Tongue (tissue), 2 donors: ENCODE results near the gene UCN3. TPM values are rescaled to one million over a fixed set of nuclear protein-coding genes. Genes with fewer than 3 reads are reported as not detected.

Experiments used
- DNase-seq: peaks from one replicate; pipeline ENCODE4 v3.0.0-alpha.2; 2015
- total RNA-seq: library from RNA; depleted of rRNA; stranded (reverse); fragments of >200 nt; gene quantifications from one replicate; pipeline ENCODE4 v1.2.3, GENCODE V29; 2014

The UCN3 gene
- total RNA-seq: not detected

GRCh38 chr10:5364890-5365338 is at the start of gene UCN3:
TSS of gene UCN3 (plus strand) at chr10:5364966. CDS start at chr10:5373721, 8,755 bp downstream.
- no peak for DNase-seq

DNA sequence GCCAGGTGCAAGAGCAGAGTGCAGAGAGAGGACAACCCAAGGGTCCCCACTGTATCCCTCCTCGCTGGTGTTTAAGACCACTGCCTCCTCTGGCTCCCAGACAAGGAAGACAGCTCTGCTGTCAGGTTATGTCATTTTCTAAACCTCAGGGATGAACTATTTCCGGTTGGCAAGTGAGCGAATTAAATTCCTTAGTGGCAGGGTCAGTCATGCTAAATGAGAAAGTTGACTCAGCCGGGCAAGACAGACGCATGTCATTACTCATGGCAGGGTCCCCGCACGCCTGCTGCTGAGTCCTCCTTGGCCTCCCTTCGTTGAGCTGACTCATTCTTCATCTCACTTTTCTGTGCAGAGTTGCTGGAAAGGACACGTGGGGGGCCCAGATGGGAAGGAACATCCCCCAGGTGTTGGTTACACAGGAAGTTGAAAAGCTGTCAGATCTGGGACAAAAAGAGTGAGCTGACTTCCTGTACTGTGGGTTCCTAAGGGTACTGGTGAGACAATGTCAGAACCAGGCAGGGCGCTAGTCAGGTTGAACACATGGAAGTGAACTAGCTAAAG is 47.1 kb upstream of the UCN3 start:
- peak; percentile 37 for DNase-seq

DNA sequence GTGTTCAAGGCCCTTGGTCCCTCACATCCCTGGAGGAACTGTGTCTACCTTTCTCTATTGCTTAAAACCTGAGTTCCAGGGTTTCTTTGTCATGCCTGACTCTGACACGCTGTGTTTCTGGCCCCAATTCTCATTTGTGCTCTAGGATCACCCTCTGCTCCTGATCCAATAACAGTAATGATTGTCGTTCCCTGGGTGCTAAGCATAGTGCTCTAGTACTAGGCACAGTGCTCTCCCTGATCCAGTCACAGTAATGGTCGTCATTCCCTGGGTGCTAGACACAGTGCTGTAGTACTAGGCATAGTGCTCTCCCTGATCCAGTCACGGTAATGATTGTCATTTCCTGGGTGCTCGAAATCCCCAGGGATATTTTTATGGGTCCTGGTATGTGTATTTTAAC is 46.6 kb upstream of the UCN3 start:
- no peak for DNase-seq

DNA sequence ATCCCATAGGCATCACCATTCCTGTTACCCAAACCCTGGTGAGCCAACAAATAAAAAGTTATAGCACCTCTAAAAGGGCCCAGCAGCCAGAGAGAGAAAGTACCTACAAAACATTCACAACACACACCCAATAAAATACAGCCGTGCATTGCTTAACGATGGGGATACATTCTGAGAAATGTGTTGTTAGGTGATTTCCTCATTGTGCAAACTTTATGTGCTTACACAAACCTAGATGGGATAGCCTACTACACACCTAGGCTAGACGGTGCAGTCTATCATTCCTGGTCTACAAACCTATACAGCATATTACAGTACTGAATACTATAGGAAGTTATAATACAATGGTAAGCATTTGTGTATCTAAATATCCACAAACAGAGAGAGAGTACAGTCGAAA is 44.9 kb upstream of the UCN3 start:
- DNase-seq: no peak

DNA sequence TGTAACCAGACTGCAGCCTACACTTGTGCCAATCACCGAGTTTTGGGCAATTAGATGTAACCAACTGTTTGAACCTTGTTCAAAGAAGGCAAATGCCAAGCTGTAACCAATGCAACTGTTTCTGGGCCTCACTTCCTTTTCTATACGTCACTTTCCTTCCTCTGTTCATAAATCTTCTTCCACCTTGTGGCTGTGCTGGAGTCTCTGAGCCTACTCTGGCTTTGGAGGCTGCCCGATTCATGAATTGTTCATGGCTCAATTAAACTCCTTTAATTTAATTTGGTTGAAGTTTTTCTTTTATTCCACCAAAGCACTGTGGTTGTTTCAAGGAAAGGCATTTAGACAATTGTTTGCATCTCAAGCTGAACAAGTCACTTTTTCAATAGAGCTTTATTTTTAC is 43.5 kb upstream of the UCN3 start:
- DNase-seq: no peak

- peak; percentile 36 for DNase-seq
These were observed 41.3 kb upstream of the UCN3 start for GRCh38 chr10:5323446-5323845.

DNA sequence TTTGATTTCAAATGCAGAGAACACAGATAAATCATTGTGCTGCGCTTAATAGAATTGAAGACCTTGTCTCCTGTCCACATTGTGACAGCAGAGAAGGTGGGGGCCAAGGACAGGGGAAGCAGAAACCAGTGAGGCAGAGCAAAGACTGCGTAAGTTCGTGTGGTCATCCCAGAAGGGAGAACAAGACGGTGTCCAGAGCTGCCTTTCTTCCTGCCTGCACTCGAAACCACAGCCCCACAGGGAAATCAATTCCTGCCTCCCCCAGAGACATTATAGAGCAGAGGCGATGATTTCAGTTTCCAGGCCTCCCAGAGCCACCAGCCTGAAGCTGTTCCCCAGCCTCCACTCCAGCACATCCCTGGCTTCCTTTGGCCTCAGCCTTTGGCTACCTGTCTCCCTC is 39.7 kb upstream of the UCN3 start:
- no peak for DNase-seq

DNA sequence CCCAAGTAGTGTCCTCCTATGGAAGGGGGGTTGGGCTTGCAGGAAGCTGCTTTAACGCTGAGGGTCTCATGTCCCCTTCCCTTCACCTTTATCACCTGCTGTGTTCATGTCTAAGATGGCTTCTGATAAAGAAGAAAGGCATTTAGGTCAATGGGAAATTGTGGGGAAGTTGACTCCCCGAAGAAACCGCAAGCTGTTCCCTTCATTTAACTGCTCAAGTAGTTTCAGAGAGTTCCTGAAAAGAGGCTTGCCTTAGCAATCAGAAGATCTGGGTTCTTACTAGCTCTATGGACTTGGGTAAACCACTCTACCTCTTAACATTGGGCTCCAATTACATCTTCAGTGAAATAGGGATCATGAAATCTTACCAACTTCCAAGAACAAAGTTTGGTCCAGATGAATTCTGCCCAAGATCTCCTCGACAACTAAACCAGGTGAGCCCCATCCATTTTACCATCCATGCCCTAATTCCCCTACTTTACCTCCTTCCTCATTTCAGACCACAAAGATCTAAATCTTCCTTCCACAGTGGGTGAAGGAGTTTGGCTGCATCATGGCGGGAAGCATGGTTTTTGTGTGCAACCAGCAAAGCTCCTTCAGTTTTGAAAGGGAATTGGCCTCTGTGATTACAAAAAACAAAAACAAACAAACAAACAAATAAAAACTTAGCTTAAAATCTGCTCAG is 30.4 kb upstream of the UCN3 start:
- no peak for DNase-seq

DNA sequence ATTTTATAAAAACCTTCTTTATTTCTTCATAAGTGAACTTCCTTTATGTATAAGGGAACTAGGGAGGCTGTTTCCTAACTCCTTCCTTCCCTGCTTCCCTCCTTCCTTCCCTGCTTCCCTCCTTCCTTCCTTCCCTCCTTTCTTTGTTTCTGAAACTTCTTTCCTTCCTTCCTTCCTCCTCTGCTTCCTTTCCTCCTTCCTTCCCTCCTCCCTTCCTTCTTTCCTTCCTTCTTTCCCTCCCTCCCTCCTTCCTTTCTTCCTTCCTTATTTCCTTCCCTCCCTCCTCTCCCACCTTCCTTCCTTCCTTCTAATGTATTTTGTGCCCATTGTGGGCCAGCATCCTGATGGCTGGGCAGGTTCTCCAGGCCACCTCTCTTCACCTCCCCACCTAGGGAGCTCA is 26.8 kb upstream of the UCN3 start:
- DNase-seq: no peak

- no peak for DNase-seq
These were observed 21.7 kb upstream of the UCN3 start for GRCh38 chr10:5343092-5343491.

DNA sequence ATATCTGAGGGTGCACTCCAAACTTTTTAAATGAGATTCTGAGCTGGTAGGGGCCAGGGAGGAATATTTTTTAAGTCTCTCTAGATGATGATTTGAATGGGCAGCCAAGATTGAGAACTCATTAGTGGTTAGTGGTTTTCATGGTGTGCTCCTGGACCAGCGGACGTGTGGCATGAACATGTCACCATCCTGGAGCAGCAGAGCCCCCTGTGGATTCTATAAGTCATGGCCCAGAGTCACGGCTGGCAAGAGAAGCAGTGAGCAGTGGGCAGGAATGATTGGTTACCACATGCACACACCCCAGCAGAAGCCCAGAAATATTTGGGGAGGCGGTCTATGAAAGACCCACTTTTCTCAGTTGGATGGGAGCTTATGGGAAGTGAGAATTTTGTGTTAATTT is 21.2 kb upstream of the UCN3 start:
- no peak for DNase-seq

DNA sequence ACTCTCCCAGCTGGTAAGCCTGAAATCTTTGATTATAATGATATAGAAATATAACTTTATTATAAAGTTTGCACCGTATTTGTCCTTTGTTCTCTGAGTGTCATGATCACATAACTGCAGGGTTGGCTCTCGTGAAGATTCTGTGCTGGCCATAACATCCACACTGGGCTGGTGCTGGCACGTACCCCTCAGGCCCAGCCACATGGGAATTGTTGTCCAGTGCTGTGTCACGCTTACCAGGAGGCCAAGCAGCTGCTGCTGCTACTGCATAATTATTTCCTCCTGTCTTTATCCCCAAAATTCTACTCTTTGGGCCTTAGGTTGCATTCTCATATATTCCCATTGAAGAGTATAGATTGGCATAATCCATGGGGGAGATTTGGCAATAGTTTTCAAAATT is 20.8 kb upstream of the UCN3 start:
- DNase-seq: no peak

- no peak for DNase-seq
These were observed 20.0 kb upstream of the UCN3 start for GRCh38 chr10:5344746-5345145.

DNA sequence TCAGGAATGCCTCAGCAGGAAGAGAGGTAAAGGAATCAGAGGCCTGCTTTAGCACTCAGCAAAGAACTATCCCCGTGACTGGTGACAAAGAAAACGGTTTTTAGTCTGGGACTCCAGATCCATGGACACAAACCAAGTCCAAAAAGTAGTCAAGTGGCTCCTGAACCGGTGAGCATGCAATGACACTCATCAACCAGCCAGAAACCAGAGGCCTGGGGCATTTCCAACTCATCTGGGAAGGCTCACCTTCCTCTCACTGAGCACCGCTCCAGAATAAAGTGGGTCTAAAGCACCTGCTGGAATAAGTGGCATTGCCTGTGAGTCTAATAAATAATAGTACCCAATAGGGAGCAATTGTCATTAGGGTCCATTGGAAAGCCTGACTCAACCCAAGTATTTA is 17.9 kb upstream of the UCN3 start:
- no peak for DNase-seq

- no peak for DNase-seq
These were observed 15.4 kb upstream of the UCN3 start for GRCh38 chr10:5349362-5349761.

DNA sequence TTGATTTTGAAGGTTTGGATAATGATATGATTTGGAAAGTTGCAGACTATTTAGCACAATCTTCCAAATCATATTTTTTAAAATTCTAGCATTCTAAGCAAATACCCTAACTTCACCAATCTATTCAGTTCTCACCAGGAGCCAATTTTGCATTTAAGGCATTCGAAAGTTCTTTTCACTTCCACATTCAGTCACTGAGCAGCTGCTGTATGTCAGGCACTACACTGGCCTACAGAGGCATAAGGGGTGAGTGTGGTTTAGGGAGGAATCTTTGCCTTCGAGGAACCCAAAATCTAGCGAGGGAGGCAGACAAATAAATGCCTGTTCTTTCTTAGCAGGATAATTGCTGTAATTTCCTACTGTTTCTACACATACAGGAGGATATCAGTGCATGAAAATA is 10.7 kb upstream of the UCN3 start:
- no peak for DNase-seq

- DNase-seq: no peak
These were observed 9.0 kb upstream of the UCN3 start for GRCh38 chr10:5355594-5356301.

DNA sequence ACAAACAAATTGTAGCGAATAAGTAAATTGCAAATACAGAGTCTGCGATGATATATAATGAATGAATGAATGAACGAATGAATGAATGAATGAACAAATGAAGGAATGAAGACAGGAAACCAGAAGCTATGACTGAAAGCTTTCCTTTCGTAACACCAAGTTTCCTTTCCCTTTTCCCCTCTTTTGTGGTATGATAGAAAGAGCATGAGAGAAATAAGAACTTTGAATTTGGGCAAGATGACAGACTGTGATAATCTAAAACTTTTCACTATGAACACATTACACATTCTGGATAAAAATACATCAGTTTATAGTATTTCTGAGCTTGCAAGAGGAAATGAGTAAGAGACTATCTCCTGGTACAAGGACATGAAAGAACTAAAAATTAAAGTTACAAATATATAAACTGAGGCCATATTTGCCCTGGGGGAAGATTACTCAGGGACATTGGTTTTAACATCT is 8.4 kb upstream of the UCN3 start:
- DNase-seq: no peak

DNA sequence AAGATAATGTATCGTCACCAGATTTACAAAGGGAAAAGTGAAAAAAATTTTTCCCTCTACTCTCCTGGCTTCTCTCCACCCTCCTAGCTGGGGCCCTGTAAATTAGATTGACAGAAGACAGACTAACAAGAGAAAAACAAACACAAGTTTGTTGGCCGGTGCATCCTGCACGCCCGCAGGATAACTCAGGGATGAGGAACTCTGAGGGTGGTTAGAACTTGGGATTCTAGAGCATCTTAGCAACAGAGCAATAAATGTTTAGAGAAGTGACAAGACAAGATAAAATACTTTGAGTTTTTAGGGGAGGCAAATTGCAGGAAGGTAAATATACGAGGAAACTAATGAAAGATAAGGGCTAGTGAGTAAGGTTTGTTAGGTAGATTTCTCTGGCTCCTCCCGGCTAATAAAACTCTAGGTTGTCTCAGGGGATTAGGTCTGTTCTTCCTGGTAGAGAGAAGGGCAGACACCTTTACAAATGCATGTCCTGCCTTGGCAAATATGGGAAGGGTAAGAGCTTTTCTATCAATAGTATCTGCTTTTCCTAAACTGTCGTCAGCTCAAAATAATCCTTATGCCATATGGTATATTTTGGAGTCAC is 4.3 kb upstream of the UCN3 start:
- DNase-seq: no peak

- no peak for DNase-seq
These were observed 2.8 kb upstream of the UCN3 start for GRCh38 chr10:5361966-5362365.

DNA sequence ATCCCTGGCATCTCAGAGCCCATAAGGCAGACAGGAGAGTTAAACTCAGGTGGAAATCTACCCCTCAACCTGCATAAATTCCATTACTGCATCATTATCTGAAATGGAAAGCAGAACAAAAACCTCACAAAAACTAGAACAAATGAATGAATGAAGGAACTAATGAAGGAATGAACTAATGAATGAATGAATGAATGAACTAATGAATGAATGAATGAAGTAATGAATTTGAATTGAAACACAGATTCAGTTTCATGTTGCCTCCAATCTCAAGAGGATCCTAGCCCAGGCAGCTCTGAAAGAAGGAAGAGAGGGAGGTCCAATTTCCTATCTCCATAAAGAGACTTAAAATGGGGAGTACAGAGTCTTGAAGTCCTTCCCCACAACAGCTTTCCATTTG is 1.9 kb upstream of the UCN3 start:
- DNase-seq: no peak

DNA sequence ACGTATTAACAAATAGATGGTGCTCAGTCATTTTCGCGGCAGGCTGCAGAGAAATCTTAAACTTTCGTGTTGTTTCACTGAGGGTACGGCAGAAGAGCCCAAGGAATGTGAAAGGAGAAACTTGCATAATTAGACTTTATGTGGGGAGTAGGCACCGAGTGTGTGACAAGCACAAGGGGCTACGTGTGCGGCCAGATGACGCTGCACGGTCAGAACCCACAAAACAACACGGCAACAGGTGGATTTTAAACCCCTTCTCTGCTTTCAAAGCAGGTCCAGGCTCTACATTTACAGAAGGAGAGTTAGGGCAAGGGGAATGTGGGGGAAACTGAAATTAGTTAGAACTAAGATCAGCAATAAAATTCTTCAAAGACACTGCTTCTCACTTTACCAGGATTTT is 392 bp upstream of the UCN3 start:
- DNase-seq: no peak

DNA sequence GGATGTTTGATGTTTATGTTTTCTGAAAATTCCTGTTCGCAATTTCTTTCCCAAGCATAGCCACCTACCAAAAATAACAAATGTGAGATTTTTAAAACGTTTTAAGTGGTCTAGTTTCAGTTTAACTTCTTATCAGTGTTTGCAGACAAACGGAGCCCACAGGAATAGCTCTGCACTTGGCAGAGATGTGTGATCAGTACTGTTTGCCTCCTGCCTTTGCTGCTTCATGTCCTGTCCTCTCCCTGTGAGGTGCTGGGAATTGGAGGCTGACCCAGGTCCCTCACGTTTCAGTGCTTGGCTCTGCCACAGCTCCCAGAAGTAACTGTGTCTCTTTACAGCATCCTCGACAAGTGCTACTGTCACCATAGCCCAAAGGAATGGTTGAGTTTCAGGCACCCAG is 1.2 kb downstream of the UCN3 start:
- no peak for DNase-seq
